OCI-M2 (cell line): Measurements from ENCODE around the gene NSMCE1.

ENCODE experiments used
- DNase-seq: peaks from one replicate; lab custom pipeline; 2025; ENCODE audit not compliant: unreplicated experiment; lab: John Stamatoyannopoulos, UW

NSMCE1 gene

GRCh38 chr16:27245276-27246172 lies 23.0 kb downstream of the NSMCE1 start:
- DNase-seq, result no peak

- DNase-seq, result no peak
These were observed 24.2 kb downstream of the NSMCE1 start for GRCh38 chr16:27244363-27244755.

GRCh38 chr16:27243725-27244362 lies 24.7 kb downstream of the NSMCE1 start:
- no peak for DNase-seq

GRCh38 chr16:27242868-27243590 lies 25.5 kb downstream of the NSMCE1 start:
- no peak for DNase-seq

- DNase-seq, result no peak
These were observed 26.2 kb downstream of the NSMCE1 start for GRCh38 chr16:27242398-27242797.

GRCh38 chr16:27241658-27242057 lies 26.9 kb downstream of the NSMCE1 start:
- no peak for DNase-seq

- DNase-seq, result no peak
These were observed 27.5 kb downstream of the NSMCE1 start for GRCh38 chr16:27240948-27241531.

- no peak for DNase-seq
These were observed 28.5 kb downstream of the NSMCE1 start for GRCh38 chr16:27239906-27240655.

GRCh38 chr16:27239026-27239425 lies 29.5 kb downstream of the NSMCE1 start:
- DNase-seq, result no peak

GRCh38 chr16:27238591-27238990 lies 30.0 kb downstream of the NSMCE1 start:
- no peak for DNase-seq

GRCh38 chr16:27238016-27238587 lies 30.5 kb downstream of the NSMCE1 start:
- DNase-seq, result no peak

- DNase-seq, result no peak
These were observed 31.2 kb downstream of the NSMCE1 start for GRCh38 chr16:27237219-27238015.

GRCh38 chr16:27236635-27237218 lies 31.8 kb downstream of the NSMCE1 start:
- no peak for DNase-seq

- DNase-seq, result no peak
These were observed 32.7 kb downstream of the NSMCE1 start for GRCh38 chr16:27235938-27236245.

GRCh38 chr16:27235055-27235937 lies 33.3 kb downstream of the NSMCE1 start:
- peak; percentile 72 for DNase-seq

GRCh38 chr16:27234603-27235002 lies 34.0 kb downstream of the NSMCE1 start:
- no peak for DNase-seq

- no peak for DNase-seq
These were observed 34.4 kb downstream of the NSMCE1 start for GRCh38 chr16:27234171-27234570.

GRCh38 chr16:27233731-27234130 lies 34.8 kb downstream of the NSMCE1 start:
- DNase-seq, result no peak
